Stomach (tissue), 4 donors: ENCODE data around the gene SHD.

ENCODE experiments used
- CTCF ChIP-seq, 7 experiments: fragments of 450-650 bp in 4 of 7; fragments of 200-600 bp in 3 of 7; sonication (generic) in 3 of 7; IDR thresholded peaks; one replicate each; pipeline ENCODE4 v1.5.1; 2016 to 2019; ENCODE audit warnings: antibody characterized with exemption in 7 of 7, control low read depth in 2 of 7, mild to moderate bottlenecking in 1 of 7
- EP300 ChIP-seq: sonication (generic); formaldehyde crosslinking; IDR thresholded peaks from one replicate; pipeline ENCODE4 v1.6.1; 2017; ENCODE audit warnings: antibody characterized with exemption

GRCh38 chr19:4258181-4258580 lies 20.9 kb upstream of the SHD start:
- no peak for TF ChIP-seq CTCF (IDR thresholded peaks at IDR 0.05)
- no peak for TF ChIP-seq EP300
